ENCODE results near the gene NOS1AP. TPM values are rescaled to one million over a fixed set of nuclear protein-coding genes. Genes with fewer than 3 reads are reported as not detected.

The NOS1AP gene
- total and polyA plus RNA-seq, 9 of the 15 experiments (the other 6 are each of a cell fraction or from before 2014, with no cell fraction given), result 0.07 to 1.5 (median 0.22) TPM

- CTCF ChIA-PET (ENCODE audit: low intra/inter-chr PET ratio), result no interaction called here
- intact Hi-C loops (cut with micrococcal nuclease), result no loop called here
Measured at GRCh38 chr1:162192763-162193162, 123.3 kb downstream of the NOS1AP start.

More at GRCh38 chr1:162192763-162193162, 123.3 kb downstream of the NOS1AP start:
- ATAC-seq (no peak), FAIRE-seq (no peak), DNase-seq (ENCODE audit: extremely low read depth in 1 of 4, low spot score in 3 of 4) (no peak)
- Histone ChIP-seq H3K9ac (ENCODE audit: insufficient read depth in 1 of 2, low read depth in 2 of 2, low read length in 2 of 2) (no peak overlapping the region), H3K79me2 (ENCODE audit: control insufficient read depth, insufficient read depth, low read length) (no peaks in the 10 kb centered on the region), H3K4me1 (replicated peaks in 1 of 2; ENCODE audit: control insufficient read depth in 2 of 2, insufficient read depth in 2 of 2, low read length in 2 of 2) (no peaks in the 10 kb centered on the region), H3K27ac (ENCODE audit: extremely low read depth, low read depth, low read length) (no peak overlapping the region), H3K4me2 (ENCODE audit: insufficient read depth, low read length) (no peak overlapping the region), H3K36me3 (ENCODE audit: control insufficient read depth, insufficient read depth, low read length) (no peaks in the 10 kb centered on the region), H4K20me1 (replicated peaks; ENCODE audit: control insufficient read depth, insufficient read depth, low read length) (no peaks in the 10 kb centered on the region; the same call in 1 of the 2 replicates), H3K27me3 (ENCODE audit: control insufficient read depth in 2 of 2, insufficient read depth in 2 of 2, low read length in 2 of 2) (peaks cover 14 to 19% of the 10 kb centered on the region in 2 experiments), H2AFZ (ENCODE audit: low read depth, low read length) (no peak overlapping the region), H3K9me1 (ENCODE audit: control insufficient read depth, insufficient read depth, low read length) (no peaks in the 10 kb centered on the region), H3K4me3 (no peak overlapping the region), H3K9me3 (replicated peaks; ENCODE audit: control insufficient read depth, insufficient read depth, low read depth, low read length) (no peaks in the 10 kb centered on the region)
- POLR2A ChIA-PET, result no interaction called here
- 13% methylated on average over 1 of the region's 1 CpG for WGBS (ENCODE audit: insufficient coverage, low coverage, missing lambda C conversion rate)
- in situ Hi-C loops (cut with MboI), result no loop called here
- TF ChIP-seq SRSF9 (IDR thresholded peaks at IDR 0.05; ENCODE audit: borderline replicate concordance, low read depth, low read length) (no peak), POLR3A (IDR thresholded peaks at IDR 0.05; ENCODE audit: borderline replicate concordance, extremely low read depth, insufficient read depth, insufficient read length) (no peak), ZNF217 (CRISPR knock-in tag; IDR thresholded peaks at IDR 0.05) (no peak), POLR2AphosphoS2 (IDR thresholded peaks at IDR 0.05; ENCODE audit: low read length) (no peak), ZNF79 (CRISPR knock-in tag; IDR thresholded peaks at IDR 0.05; ENCODE audit: low read depth) (no peak), TFAP4 (CRISPR knock-in tag; IDR thresholded peaks at IDR 0.05; ENCODE audit: borderline replicate concordance) (no peak), TCFL5 (CRISPR knock-in tag; conservative IDR thresholded peaks at IDR 0.05) (no peak), SOX6 (IDR thresholded peaks at IDR 0.05) (no peak), KLF1 (tag; IDR thresholded peaks at IDR 0.05) (no peak), GABPA (tag; conservative IDR thresholded peaks at IDR 0.05; ENCODE audit: low read depth) (no peak)
- no TSS peak for BruUV-seq (replicated peaks)
